GM18858 (cell line): ENCODE results near the gene BCAT1.
"Not testable (repeated sequence)": the region's sequence is repeated elsewhere in the genome, so short reads cannot be mapped to it uniquely, and the experiment has no call there.

ENCODE experiments used
- ATAC-seq: cut with Tn5 transposase; IDR thresholded peaks from one replicate; pipeline ENCODE4 v1.9.1; 2021; ENCODE audit not compliant: unreplicated experiment

BCAT1 gene

DNA sequence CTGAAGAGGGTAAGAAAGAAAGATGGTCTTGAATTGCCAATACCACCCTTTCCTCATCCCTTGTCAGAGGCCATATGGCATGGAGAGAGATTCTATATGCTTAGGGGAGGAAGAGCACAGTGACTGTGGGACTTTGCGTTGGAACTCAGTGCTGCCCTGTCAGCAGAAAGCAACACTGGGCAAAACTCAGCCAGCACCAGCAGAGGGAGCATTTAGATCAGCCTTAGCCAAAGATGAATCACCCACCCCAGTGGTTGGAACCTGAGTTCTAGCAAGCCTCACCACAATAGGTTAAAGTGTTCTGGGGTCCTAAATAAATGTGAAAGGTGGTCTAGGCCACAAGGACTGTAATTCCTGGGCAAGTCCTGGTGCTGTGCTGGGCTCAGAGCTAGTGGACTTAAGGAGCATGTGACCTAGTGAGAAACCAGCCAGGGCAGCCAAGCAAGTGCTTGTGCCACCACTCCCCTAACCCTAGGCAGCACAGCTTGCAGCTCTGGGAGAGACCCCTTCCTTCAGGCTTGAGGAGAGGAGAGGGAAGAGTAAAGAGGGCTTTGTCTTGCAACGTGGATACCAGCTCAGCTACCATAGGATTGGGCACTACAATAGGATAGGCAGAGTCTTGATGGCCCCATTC, 11.4 kb upstream of the BCAT1 start:
- peak; percentile 77 for ATAC-seq

DNA sequence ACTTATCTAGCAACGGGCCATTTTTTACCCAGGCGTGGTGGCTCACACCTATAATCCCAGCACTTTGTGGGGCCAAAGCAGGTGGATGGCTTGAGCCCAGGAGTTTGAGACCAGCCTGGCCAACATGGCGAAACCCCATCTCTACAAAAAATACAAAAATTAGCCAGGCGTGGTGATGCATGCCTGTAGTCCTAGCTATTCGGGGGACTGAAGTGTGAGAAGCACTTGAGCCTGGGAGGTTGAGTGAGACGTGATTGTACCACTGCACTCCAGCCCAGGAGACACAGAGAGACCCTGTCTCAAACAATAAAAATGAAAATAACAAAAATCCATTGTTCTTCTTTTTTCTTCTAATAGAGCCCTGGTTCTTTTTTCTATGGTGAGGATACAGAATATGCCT, 7.5 kb upstream of the BCAT1 start:
- ATAC-seq: not testable (repeated sequence)

DNA sequence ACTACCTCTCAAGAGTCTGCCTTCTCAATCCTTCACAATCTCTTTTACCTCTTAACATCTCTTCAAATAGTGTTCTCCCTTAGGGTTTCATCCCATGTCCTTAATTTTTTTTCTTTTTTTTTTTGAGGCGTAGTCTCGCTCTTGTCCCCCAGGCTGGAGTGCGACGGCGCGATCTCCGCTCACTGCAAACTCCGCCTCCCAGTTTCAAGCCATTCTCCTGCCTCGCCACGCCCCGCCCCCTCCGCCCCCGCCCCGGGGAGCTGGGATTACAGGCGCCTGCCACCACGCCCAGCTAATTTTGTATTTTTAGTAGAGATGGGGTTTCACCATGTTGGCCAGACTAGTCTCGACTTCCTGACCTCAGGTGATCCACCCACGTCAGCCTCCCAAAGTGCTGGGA, 7.0 kb upstream of the BCAT1 start:
- no peak for ATAC-seq

DNA sequence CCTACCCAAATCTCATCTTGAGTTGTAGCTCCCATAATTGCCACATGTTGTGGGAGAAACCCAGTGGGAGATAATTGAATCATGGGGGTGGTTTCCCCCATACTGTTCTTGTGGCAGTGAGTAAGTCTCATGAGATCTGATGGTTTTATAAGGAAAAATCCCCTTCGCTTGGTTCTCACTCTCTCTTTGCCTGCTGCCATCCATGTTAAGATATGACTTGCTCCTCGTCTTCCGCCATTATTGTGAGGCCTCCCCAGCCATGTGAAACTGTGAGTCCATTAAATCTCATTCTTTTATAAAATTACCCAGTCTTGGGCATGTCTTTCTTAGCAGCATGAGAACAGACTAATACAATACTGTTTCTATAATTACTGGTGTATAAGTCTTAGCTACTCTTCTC, 6.5 kb upstream of the BCAT1 start:
- no peak for ATAC-seq

DNA sequence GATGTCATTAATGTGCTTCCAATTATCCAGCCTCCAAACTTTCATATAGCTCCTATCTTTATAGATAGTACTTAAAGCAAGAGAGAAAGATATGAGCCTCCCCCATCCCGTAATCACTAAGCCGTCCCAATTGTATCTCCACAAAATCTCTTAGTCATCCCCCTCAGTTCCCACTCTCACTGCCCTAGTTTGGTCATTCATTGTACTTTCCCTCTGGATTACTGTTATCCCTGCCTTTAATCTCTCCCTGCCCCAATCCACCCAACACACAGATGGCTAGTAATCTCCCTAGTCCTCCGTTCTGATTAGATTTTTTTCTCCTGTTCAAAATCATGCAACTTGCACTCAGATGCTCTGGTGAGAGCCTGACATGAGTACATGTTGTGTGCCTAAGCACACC, 5.4 kb upstream of the BCAT1 start:
- ATAC-seq: no peak

DNA sequence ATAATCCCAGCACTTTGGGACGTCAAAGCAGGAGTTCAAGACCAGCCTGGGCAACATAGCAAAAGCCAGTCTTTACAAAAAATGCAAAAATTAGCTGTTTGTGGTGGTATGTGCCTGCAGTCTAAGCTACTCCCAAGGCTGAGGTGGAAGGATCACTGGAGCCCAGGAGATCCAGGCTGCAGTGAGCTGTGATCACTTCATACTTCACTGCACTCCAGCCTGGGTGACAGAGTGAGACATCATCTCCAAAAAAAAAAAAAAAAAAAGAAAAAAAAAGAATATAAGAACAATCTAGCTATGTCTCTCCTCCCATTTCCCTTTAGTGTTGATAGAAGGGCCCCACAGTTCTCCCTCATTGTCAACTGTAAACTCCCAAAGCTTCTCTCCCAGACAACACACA, 3.5 kb upstream of the BCAT1 start:
- no peak for ATAC-seq

- ATAC-seq: peak; percentile 30
Observed at GRCh38 chr12:24950231-24950834, 1.4 kb upstream of the BCAT1 start.

DNA sequence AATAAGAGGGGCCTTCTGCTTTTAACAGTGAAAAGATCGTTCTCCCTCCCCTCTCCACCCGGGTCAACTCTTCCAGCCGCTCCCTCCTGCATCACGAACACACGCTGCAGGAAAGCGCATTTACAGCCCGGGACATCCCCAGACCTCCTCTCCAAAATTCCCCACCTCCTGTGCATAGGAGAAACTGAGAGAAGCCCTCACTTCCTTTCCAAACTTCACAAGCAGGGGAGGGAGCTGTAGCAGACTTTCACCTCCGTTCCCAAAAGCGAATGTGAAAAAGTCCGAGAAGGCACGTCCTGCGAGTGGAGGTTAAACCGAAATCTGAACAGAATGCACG, 513 bp downstream of the BCAT1 start:
- ATAC-seq: peak; percentile 19

DNA sequence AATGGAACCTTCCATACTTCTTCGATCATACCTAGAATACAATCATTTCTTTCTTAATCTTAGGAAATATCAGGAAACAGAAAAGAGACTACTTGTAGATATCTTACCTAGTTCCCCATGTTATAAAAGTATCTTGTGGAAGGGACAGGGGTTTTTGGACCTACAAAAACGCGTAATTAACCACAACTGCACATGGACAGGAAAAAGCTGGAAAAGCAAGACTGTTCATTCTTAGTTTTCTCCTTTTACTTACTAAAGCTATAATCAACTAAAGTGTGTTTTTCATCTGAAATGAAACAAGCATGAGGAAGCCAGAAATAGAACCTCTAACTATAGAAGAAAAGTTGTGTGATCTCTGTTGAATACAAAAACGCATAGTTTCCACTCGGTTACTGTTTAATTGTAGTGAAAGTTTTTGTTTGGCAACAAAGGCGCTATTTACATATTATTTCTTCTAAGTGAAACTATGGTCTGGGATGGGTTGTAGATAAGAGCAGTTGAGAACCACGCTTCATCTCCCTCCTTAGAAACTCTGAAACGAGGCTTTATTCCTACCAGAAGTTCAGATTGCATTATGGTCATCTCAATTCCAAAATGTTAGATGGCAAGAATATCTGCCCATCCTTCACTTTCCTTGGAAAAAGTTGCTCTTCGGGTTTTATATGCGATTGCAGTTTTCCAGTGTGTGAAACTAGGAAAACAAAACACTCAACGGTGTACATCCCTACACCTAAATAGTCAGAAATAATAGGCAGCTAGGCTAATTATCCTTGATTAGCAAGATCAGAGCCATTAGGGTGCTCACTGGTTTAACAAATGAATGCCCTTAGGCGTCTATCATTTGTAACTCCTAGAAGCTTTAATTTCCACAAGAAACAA, 1.1 kb downstream of the BCAT1 start:
- peak; percentile 24 for ATAC-seq

GRCh38 chr12:24945845-24946244, 3.1 kb downstream of the BCAT1 start:
- ATAC-seq: no peak

DNA sequence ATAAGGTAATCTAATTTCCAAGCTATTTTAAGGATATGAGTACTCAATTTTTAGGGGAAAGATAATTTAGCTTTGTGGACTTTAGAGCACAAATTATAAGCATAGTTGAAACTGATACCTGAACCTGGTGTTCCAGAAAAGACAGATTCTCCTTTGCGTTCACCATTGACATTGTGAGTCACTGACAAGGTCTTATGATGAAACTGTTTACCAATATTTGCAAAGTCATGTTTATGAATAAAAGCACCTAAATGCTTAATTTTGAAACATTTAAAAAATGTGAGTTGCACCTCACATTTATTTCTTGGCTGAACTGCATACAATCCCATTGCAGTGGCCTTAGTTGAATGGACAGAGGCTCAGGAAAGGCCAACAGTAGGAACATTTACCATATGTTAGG, 3.9 kb downstream of the BCAT1 start:
- no peak for ATAC-seq

DNA sequence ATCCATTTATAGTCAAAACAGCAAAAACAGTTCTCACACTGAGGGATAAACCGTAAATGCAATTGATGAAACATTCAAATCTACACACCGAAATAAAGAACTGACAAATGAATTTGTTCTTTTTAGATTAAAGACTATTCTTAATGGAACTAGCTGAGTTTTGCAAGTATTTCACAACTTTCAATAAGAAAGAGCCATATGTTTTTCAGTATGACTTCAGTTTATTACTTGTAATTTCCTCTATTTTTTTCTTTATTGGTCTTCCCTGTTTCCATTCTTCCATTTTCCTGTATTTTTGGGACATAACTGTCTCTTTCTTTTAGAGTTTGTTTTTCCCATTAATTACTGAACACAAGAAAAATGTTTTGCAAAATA, 4.3 kb downstream of the BCAT1 start:
- ATAC-seq: no peak

DNA sequence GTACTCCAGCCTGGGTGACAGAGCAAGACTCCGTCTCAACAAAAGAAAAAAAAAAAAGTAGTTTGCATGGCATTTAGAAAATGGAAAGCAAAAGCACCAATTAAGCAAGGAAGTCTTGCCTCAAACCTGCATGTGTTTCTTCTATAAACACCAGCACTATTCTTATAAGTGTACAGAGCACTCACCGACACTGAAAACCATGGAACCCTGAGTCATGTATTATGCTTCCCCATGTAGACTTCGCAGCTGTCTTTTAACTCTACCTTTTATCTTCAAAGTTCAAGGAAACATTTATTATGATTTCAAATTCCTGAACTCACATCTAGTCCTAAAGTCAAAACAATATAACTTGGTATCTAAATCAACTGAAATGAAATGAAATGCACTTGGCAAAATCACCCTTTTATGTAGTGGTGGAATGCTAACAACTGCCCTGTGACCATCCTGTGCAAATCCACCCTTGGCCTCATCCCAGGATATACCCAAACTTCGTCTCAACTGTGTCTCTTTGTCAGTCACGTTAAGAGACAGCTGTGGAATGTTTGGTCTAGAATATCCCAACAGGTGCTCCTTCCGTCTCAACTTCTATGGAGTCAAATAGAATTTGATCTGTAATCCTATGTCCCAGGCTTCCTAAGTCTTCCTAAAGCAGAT, 4.8 kb downstream of the BCAT1 start:
- ATAC-seq: no peak

DNA sequence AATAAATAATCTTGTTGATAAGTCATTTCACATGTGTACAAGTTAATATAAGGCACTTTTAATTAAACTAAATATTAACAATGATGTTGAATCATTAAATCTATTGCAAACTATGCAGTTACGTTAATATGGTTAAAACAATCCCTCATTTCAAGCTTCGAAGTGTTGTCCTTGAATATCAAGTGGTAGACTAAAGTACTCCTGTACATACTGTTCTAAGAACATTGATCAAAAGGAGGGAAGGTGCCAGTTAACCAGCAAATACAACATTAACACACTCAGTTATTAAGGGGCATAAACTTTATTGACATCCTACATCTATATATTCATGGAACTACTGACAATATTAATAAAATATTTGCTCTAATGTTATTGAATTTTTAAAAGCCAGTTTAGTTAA, 8.7 kb downstream of the BCAT1 start:
- no peak for ATAC-seq

DNA sequence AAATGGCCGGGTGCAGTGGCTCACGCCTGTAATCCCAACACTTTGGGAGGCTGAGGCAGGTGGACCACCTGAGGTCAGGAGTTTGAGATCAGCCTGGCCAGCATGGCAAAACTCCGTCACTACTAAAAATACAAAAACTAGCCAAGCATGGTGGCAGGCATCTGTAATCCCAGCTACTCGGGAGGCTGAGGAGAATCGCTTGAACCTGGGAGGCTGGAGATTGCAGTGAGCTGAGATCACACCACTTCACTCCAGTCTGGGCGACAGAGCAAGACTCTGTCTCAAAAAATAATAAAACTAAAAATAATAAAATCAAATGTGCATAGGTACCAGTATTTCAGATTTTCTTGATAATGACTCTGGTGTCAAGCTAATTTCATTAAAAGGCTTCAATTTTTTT, 9.3 kb downstream of the BCAT1 start:
- ATAC-seq: not testable (repeated sequence)

DNA sequence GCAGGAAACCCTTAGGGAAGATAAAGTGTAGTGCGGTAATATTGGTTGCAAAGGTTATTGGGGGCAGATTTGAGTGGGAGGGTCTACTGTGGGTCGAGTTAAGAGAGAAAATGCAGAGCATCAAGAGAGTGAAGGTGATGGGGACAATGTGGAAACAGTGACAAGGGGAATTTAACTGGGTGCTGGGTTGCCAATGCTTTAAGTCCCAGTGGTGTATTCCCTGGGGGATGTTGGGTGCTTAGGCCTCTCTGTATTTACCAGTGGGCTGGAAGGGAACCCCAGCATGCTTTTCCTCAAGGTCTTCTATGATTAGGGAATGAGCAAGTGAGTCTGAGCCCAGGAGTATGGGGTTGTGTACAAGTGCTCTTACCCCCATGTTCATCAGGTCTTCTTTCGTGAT, 10.6 kb downstream of the BCAT1 start:
- no peak for ATAC-seq

GRCh38 chr12:24937553-24938244, 11.2 kb downstream of the BCAT1 start:
- ATAC-seq: no peak

GRCh38 chr12:24933694-24934407, 15.1 kb downstream of the BCAT1 start:
- no peak for ATAC-seq

- ATAC-seq: peak; percentile 96
Observed at GRCh38 chr12:24931666-24932405, 17.1 kb downstream of the BCAT1 start.

DNA sequence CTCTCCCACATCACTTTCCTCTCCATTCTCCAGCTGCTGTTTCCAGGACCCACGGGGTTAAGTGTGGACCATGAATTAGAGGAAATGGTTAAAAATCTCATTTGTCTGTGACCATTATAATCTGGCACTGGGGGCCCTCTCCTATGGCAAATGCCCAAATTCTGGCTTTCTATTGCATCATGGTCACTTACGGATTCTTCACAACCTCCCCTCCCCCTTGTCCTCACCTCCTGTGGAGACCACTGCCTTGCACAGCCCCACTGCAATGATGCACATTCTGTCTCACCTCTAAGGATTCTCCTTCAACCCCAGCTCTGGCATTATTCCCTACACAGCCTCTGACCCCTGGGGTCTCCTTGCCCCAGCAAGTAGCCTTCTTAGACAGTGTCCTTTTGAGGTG, 18.9 kb downstream of the BCAT1 start:
- no peak for ATAC-seq
